ENCODE results near the gene RAP2C. TPM values are rescaled to one million over a fixed set of nuclear protein-coding genes. Genes with fewer than 3 reads are reported as not detected.

RAP2C gene
- total RNA-seq, 1 donor from 2014 or later: 50.7 TPM

- no peak for DNase-seq (ENCODE audit: extremely low spot score, unreplicated experiment)
- Mint-ChIP-seq H3K4me3 (no peak overlapping the region), H3K4me1 (ENCODE audit: unreplicated experiment) (no peaks in the 10 kb centered on the region), H3K36me3 (peaks cover 12% of the 10 kb centered on the region), H3K9me3 (peaks cover 12% of the 10 kb centered on the region), H3K27ac (no peak overlapping the region), H3K27me3 (no peaks in the 10 kb centered on the region)
- no peak for TF ChIP-seq CTCF (conservative IDR thresholded peaks at IDR 0.05)
Measured at GRCh38 chrX:132257116-132257515, 37.9 kb upstream of the RAP2C start.

- Mint-ChIP-seq H3K27ac (peak overlapping the region; percentile 28), H3K27me3 (no peaks in the 10 kb centered on the region), H3K4me3 (no peak overlapping the region), H3K36me3 (peaks cover 9% of the 10 kb centered on the region), H3K4me1 (ENCODE audit: unreplicated experiment) (peaks cover 8% of the 10 kb centered on the region), H3K9me3 (peaks cover 9% of the 10 kb centered on the region)
- no peak for DNase-seq (ENCODE audit: extremely low spot score, unreplicated experiment)
- no peak for TF ChIP-seq CTCF (conservative IDR thresholded peaks at IDR 0.05)
Measured at GRCh38 chrX:132236121-132236520, 16.9 kb upstream of the RAP2C start.

- TF ChIP-seq CTCF (conservative IDR thresholded peaks at IDR 0.05): no peak
- no peaks in the 10 kb centered on the region for H3K27me3 Mint-ChIP-seq
- H3K4me1 Mint-ChIP-seq (ENCODE audit: unreplicated experiment): peaks cover 8% of the 10 kb centered on the region
- no peak overlapping the region for H3K4me3 Mint-ChIP-seq
- no peak overlapping the region for H3K27ac Mint-ChIP-seq
- peaks cover 9% of the 10 kb centered on the region for H3K36me3 Mint-ChIP-seq
- H3K9me3 Mint-ChIP-seq: peaks cover 9% of the 10 kb centered on the region
- DNase-seq (ENCODE audit: extremely low spot score, unreplicated experiment): no peak
Measured at GRCh38 chrX:132235488-132235887, 16.2 kb upstream of the RAP2C start.

- H3K4me1 Mint-ChIP-seq (ENCODE audit: unreplicated experiment): peaks cover 8% of the 10 kb centered on the region
- no peaks in the 10 kb centered on the region for H3K27me3 Mint-ChIP-seq
- H3K36me3 Mint-ChIP-seq: peaks cover 9% of the 10 kb centered on the region
- H3K9me3 Mint-ChIP-seq: peaks cover 9% of the 10 kb centered on the region
- no peak for DNase-seq (ENCODE audit: extremely low spot score, unreplicated experiment)
- H3K27ac Mint-ChIP-seq: peak overlapping the region; percentile 14
- TF ChIP-seq CTCF (conservative IDR thresholded peaks at IDR 0.05): no peak
- no peak overlapping the region for H3K4me3 Mint-ChIP-seq
Measured at GRCh38 chrX:132231587-132231986, 12.3 kb upstream of the RAP2C start.

- Mint-ChIP-seq H3K27ac (peak overlapping the region; percentile 76), H3K27me3 (no peaks in the 10 kb centered on the region), H3K36me3 (peaks cover 7% of the 10 kb centered on the region), H3K9me3 (peaks cover 5% of the 10 kb centered on the region), H3K4me3 (peak overlapping the region; percentile 6), H3K4me1 (ENCODE audit: unreplicated experiment) (peaks cover 8% of the 10 kb centered on the region)
- DNase-seq (ENCODE audit: extremely low spot score, unreplicated experiment): no peak
- TF ChIP-seq CTCF (conservative IDR thresholded peaks at IDR 0.05): no peak
Measured at GRCh38 chrX:132227383-132228112, 8.3 kb upstream of the RAP2C start.
